GM19463 (cell line): ENCODE measurements around the gene P2RY2.
"Not testable (repeated sequence)": the region's sequence is repeated elsewhere in the genome, so short reads cannot be mapped to it uniquely, and the experiment has no call there.

Source experiments
- ATAC-seq: cut with Tn5 transposase; IDR thresholded peaks from one replicate; pipeline ENCODE4 v1.9.1; 2021; ENCODE audit warnings: mild to moderate bottlenecking, moderate library complexity; ENCODE audit not compliant: unreplicated experiment

Gene P2RY2

DNA sequence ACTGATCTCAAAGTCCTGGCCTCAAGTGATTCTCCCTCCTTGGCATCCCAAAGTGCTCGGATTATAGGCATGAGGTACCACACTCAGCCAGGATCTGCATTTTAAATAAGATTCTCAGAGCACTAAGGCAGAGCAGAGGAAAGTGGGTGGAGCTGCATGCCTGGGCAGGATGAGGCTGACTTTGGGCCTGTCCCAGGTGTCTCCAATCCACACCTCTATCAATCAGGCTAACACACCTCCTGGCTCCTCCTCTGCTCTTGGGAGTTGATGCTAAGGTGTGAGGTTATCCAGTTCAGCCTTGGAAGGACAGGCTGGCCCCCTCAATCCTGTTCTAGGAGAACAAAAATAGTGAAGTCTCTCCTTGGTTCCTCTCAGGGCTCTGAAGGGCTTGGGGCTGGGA is 30.2 kb upstream of the P2RY2 start:
- ATAC-seq: no peak

DNA sequence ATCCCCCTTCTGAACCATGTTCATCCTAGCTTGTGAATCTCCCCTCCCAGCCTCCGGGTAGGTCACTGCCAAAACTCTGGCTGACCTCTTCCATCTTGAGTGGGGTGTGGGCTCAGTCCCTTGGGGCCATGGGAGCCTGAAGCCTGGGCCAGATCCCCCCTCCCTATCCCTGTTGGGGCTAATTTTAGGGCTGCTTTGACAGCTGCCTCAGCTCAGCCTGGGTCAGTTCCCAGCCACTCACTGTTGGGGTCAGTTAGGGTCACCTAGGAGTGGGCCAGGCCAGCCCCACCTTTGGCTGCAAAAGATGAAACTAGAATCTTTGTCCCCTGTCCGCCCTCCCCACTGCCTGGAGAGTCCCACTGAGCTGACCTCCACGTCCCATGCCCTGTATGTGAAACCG is 29.8 kb upstream of the P2RY2 start:
- no peak for ATAC-seq

DNA sequence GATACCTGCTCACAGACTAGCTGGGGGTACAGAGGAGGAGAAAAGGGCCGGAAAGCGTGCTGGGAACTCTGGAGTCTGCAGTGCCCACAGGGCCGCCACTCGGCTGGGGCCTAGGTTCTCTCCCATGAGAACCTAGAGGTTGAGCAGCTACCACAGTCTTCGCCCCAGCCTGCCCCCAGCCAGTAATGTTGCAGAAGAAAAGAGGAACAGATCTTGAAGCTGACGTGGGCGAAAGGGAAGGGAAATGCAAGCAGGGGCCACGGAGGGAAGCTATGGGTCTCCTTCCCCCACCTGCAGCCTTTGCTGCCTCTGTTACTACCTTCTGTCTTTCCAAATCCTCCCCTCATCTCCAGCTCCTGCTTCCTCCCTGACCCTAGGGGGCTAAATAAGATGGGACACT is 28.8 kb upstream of the P2RY2 start:
- ATAC-seq: peak; percentile 45

DNA sequence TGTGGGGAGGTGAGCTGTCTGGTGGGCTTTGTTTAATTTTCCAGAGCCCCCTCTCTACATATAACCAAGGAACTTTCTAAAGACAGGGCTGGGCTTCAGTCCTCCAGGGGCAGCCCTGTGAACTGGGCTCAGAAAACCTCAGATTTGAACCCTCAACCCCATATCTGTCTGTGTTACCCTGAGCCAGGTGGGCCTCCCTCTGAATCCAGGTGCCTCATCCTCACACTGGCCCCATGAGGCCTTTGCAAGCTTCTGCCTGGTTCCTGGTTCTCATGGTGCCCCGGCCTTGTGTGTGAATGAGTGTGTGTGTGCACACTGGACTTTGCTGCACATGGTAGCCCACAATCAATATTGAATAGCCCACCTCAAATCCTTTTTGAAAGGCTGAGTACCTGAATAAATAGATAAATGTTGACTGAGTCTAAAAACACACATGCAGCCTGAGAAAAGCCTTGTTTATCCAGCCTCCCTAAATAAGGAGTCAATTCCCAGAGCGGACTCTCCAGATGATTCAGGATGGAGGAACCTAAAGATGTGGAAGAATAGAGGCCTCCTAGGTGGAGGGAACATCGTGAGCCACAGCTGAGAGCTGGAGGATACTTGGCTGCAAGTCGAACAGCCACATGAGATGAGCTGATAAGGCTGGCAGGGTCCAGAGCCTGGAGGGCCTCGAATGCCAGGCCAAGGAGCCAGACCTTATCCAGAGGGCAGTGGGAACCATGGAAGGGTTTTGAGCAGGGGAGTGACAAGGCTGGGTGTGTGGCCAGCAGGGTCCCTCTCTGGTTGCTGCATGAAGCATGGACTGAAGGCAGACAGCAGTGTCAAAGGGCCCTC is 28.1 kb upstream of the P2RY2 start:
- ATAC-seq: no peak

DNA sequence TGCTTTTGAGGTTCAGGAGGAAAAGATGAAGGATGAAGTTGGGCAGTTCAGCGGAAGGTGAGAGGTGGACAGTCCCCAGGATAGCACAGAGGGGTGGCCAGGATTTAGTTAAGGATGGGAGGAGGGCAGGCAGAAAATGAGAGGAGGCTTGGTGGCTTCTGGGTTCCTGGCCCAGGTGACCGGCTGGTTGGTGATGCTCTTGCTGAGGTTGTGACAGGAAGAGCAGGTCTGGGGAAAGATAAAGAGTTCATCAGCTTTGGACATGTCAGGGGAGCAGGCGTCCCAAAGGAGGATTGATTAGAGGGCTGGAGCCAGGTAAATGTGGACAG is 27.6 kb upstream of the P2RY2 start:
- ATAC-seq: no peak

DNA sequence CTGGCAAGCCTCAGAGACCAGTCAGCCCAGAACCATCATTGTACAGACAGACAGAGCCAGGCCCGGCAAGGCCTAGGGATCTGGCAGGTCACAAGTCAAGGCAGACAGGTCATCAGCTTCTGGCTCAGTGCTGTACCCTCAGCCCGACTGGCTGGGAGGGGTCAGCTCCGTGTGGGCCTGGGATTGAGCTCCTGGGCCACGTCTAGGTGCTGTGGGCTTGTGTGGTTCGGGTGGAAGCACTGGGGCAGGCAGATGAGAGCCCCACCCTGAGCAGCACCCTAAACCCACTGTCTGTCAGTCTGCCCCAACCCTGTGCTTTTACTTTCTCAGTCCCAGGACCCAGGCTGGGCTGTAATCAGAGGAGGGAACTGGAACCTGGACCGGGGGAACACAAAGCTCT is 26.9 kb upstream of the P2RY2 start:
- no peak for ATAC-seq

DNA sequence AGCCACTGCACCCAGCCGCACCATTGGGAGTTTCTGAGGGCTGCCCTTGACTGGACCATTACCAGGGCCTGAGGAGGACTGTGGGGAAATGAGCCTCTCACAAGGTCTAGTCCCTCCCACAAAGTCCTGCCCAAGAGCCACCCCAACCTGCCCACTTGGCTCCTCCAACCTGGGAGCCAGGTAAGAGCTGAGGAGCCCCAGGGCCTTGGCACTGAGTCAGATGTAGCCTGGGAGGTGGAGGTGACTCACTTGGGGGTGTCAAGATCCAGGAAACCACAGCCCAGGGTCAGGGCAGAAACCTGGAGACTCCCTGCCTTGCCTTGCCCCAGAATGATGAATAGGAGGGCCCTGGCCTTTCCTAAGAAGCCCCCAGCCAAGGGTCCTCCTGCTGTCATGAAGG is 25.8 kb upstream of the P2RY2 start:
- no peak for ATAC-seq

DNA sequence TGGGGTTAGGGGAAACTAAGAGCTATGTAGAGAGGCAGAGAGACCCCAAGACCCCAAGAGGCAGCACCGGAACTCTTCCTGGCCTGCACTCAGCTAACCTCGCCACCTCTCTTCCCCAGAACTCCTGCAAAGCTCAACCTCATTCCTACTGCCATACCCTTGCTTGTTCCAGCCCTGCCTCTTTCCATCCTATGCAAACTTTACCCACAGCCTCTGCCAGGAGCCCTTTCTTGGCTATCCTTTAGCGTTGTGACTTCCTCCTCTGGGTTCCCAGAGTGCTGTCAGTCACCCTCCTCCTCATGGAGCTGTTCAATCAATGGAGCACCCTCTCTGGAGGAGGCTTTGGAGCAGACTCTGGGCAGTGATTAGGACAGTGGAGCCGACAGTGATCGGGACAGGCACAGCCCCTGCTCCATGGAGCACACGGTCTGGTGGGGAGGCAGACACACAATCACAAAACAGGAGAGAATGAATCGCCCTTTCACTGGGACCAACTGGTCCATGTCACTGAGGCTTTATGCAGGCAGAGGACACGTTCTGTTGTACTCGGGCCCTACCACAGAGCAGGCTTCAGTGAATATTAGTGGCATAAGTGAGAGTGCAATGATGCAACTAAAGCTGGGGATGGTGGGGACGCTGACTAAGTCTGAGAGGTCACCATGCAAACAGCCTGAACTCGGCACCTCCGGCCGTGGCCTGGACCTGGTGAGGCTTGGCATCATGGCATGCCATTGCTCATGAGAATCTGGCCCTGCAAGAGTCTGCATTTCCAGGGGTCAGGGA is 24.6 kb upstream of the P2RY2 start:
- peak; percentile 81 for ATAC-seq

DNA sequence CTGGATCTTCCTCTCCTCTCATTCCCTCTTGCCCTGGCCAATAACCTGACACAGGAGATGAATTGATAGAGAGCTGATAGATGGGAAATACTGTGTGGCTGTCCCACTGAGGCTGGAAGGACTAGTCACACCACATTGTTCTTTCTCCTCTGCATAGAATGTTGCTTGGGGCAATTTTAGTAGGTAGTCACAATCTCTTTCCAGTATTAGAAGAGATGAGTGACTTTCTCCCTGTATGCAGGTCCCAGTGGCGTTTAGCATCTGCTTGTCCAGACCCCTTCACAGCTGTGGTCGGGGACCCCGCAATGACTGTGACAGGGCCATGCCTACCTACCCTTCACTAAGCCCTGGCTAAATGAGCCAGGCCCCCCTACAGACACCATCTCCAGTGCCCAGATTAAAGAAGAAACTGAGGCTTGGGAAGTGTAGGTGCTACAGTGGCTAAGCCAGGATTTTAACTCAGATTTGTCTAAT is 24.0 kb upstream of the P2RY2 start:
- ATAC-seq: no peak

DNA sequence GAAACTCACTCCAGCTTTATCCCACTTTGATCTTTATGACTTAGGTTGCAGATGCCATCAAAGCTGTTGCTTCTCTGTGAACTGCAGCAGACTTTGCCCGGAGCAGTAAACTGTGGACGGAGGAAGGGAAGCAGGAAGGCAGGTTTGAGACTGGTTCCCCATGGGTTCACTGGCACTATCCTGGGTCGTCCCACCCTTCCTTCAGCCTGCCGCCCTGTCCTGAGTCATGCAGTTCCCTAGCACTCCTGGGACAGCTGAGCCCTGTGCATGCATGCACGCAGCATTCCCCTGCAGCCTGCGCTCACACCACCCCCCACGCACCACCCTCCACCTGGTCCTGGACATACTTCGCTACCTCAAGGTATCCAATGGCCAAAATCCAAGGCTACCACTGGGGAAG is 23.5 kb upstream of the P2RY2 start:
- no peak for ATAC-seq

DNA sequence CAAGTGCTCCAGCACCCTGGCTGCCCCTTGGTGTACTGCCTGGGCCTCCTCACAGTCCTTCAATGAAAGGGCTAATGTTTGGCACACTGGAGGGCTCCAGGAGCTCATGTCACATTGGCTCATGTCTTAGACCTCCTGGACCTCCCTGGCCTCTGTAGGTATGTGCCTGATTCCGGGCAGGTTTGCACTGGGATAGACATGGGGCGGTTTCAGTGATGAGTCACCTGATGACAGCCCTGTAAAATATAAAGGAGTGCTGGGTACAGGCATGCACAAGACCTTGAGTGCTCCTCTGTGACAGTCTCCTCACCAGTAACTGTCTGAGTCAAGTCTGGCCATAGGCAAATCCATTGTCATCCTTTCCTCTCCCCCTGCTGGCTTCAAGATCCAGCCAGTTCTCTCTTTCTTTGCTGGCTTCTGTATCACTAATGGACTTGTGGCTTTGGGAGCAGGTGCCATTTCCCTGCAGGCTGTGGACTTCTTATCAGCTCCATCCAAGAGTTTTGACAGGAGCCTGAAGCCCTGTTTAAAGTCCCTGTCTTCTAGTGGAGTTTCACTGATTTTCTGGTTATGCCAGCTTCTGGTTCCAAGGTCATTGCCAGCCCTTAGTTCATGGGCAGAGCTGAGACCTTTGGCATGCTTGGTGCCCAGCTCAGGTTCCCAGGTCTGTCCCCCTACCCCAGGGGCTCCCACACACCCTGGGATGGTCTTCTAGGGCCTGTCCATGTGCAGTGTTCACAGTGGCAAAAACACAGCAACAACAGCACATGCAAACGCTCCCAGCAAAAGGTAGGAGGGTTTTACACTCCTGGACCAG is 22.7 kb upstream of the P2RY2 start:
- ATAC-seq: no peak

DNA sequence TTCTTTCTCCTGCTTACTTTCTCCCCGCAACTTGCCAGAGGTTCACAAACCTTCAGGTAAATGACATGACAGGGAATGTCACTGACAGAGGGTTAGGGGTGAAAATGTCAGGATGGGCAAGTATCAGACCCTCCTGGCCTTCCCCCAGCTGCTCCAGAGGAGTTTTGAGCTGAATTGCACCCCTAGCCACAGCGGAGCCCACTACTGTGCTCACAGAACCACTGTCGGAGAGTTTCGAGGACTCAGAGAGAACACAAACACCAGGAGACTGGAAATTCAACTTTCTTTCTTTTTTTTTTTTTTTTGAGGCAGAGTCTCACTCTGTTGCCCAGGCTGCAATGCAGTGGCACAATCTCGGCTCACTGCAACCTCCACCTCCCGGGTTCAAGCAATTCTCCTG is 21.5 kb upstream of the P2RY2 start:
- no peak for ATAC-seq

DNA sequence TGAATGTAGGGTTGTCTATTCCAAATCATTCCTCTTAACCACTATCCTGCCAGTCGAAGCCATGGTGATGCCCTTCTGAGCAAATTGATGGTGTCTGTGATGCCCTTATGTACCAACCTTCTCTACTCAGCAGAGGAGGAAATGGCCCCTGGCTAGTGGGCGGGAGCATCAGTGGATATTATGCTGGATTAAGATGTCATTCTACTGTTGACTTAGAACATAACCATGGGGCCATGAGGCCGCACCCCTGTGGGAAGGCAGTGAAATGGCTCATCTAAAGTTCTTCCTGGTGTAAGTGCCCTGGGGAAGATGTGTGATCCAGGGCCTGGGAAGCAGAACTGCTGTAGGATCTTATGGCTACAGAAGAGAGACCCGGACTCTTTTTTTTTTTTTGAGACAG is 20.7 kb upstream of the P2RY2 start:
- no peak for ATAC-seq

DNA sequence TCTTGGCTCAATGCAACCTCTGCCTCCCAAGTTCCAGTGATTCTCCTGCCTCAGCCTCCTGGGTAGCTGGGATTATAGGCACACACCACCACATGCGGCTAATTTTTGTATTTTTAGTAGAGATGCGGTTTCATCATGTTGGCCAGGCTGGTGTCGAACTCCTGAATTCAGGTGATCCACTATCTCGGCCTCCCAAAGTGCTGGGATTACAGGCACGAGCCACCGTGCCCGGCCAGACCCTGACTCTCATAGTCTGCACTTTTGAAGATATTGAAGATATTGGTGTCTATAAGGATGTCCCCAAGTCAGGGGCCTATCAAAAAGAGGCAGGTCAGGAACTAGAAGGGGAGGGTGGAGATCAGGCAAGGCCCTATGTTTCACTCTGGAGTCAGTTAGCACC is 20.3 kb upstream of the P2RY2 start:
- ATAC-seq: not testable (repeated sequence)

DNA sequence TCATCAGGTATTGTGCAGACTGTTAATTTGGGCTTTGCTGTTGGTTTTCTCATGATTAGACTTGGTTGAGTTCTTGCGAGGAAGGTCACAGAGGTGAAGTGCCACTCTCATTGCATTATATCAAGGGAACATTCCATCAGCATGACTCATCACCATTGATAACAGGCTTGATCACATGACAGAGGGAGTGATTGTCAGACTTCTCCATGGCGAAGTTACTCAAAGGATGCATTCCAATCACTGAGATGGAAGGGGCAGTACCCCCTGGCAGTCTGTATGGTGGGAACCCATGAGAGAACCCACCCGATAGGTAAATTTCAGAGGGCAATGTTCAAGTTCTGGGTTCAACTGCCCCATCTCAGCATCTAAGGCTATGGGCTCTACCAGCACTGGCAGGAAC is 19.4 kb upstream of the P2RY2 start:
- no peak for ATAC-seq

DNA sequence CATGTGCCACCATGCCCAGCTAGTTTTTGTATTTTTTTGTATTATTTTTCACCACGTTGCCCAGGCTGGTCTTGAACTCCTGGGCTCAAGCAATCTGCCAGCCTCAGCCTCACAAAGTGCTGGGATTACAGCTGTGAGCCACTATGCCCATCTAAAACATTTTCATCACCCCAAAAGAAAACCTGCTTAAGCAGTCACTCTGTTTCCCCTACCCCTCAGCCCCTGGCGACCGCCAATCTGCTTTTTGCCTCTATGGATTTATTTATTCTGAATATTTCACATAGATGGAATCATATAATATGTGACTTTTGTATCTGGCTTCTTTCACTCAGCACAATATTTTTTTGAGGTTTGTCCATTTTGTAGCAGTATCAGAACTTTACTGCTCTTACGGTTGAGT is 18.6 kb upstream of the P2RY2 start:
- no peak for ATAC-seq

DNA sequence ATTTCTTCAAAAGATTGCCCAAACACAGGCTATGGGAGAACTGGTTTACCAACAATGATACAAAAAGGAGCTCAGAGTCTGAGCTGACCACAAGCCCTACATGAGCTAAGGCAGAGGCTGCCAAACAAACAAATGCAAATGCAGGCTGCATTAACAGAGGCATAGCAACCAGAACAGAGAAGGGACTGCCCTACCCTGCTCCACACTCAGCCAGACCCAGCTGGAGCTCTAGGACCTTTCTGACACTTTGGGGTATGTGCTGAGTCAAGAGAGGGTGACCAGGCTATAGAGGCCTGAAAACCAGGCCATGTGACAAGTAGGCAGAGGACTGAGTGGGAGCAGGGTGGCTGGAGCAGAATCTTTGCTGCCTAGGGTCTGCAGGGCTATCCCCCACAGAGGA is 17.8 kb upstream of the P2RY2 start:
- ATAC-seq: no peak

DNA sequence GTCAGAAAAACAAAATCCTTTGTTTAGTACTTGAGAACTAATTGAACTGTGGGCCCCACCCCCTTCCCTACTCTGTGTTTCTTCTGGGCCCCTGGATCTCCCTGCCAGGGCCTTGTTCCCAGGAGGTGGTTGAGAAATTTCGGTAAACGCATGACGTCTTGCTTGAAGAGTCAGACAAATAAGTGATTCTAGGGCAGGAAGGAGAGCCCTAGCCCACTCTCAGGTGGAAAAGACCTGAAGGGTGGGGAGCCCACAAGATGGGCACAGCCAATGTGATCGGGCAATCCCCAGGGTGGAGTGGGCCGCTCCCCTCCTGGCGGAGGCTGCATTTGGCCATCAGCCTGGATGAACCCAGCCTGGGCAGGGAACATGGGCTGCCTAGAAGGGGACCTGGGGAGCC is 16.8 kb upstream of the P2RY2 start:
- ATAC-seq: no peak

DNA sequence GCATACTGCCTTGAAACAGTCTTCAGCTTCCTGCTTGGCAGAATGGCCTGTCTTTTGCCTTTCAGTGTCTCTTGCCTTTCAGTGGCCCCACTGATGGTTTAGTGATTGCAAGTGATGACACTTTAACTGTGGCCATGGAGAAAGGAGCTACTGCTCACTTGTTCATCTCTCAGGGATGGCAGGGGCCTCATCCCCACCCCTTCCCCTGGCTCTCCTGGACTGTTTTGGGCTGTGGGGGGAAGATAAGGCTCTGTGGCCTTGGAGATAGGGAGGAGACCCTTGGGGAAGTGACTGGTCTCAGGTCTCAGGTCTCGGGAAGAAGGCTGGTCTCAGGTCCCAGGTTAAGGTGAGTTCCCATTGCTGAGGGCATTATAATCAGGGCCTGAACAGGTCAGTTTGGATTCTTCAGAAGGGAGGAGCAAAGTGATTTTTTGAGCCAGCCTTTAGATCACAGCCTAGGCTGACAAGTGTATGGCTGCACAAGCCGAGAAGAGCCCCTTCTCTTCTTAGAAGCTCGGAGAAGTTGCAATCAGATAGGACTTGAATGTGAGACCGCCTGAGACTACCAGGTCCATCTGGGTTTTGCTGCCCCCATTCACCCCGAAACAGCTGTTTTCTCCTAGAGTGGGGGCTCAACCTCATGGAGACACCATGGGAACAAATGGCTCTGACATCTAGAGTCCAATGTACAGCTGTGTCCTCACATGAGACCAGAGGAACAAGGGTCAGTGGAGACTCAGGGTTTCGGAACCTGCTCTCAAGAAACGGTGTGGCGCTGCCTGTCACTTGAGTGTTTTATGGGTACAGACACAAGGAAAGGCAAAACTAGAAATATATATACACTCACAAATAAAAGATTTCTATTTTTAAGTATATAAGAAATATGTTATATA is 15.9 kb upstream of the P2RY2 start:
- no peak for ATAC-seq

DNA sequence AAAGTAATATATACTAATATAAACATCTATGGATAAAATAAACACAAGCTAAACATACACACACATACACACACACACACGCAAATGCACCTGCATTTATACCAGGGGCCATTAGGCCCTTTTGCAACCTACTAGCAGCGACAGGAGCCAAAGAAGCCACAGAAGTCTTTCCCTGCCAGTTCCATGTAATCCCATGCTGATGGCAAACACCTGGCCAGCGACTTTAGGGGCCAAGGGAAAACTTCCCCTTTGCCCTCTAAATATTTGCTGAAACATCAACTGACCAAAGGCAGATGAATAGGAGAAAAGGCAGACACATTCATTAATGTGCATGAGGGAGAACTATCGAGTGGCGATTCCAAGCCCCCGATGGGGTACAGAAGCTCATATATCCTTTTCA is 14.8 kb upstream of the P2RY2 start:
- ATAC-seq: no peak

DNA sequence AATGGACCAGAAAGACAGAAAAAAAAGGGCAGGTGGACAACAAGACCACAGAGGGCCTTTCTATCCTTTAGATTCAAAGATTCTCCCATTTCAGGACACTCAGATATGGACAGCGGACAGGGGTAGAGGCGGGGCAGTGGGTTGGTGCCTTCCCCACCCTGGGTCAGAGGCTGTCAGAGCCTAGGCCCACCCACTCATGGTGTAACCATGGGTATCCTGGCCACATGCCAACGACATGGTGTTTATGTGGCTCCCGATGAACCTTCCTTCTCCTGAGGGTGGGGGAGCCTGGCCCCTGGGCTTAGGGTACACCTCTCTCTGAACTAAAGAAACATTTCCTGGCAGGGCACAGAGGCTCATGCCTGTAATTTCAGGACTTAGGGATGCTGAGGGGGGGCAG is 14.3 kb upstream of the P2RY2 start:
- ATAC-seq: no peak
